K562 (cell line): Measurements from ENCODE around the gene GIMAP8. TPM values are rescaled to one million over a fixed set of nuclear protein-coding genes. Genes with fewer than 3 reads are reported as not detected.

Experiments
- CBX1 ChIP-seq: sonication (generic); IDR thresholded peaks from 2 replicates; pipeline ENCODE4 v1.6.1; 2016; ENCODE audit warnings: antibody characterized with exemption, low read depth, mild to moderate bottlenecking
- CEBPG ChIP-seq, 3 experiments: fragments of 200-800 bp in 1 of 3; sonication (Bioruptor generic) in 1 of 3; sonication (generic) in 1 of 3; formaldehyde crosslinking in 1 of 3; IDR thresholded peaks in 2 of 3; conservative IDR thresholded peaks in 1 of 3; 2 replicates each; pipeline versions ENCODE4 v1.6.1 to v1.8.0; 2016 to 2022; ENCODE audit warnings: missing compliant biosample characterization in 2 of 3, missing genetic modification characterization in 2 of 3, mild to moderate bottlenecking in 1 of 3, missing genetic modification reagents in 1 of 3
- ETS1 ChIP-seq: conservative IDR thresholded peaks from 2 replicates; pipeline ENCODE4 v1.6.1; 2011; ENCODE audit warnings: low read depth, mild to moderate bottlenecking, low read length; ENCODE audit not compliant: control insufficient read depth
- HDAC1 ChIP-seq, 2 experiments: fragments of 450-650 bp; IDR thresholded peaks; 2 replicates each; pipeline ENCODE4 v1.6.1; 2016 to 2017; ENCODE audit warnings: inconsistent platforms in 1 of 2, mild to moderate bottlenecking in 1 of 2, moderate library complexity in 1 of 2
- KLF13 ChIP-seq: fragments of 450-650 bp; IDR thresholded peaks from 2 replicates; pipeline ENCODE4 v1.6.1; 2016; ENCODE audit warnings: missing genetic modification characterization, low read depth, mild to moderate bottlenecking, missing compliant biosample characterization, moderate library complexity, borderline replicate concordance
- SETDB1 ChIP-seq: IDR thresholded peaks from one replicate; pipeline ENCODE4 v1.6.1; 2012; ENCODE audit warnings: low read length, control low read depth, inconsistent platforms
- THRB ChIP-seq: fragments of 450-650 bp; formaldehyde crosslinking; conservative IDR thresholded peaks from 2 replicates; pipeline ENCODE4 v1.4.0; 2022; ENCODE audit warnings: mild to moderate bottlenecking, missing genetic modification characterization
- VEZF1 ChIP-seq: fragments of 200-800 bp; sonication (Bioruptor generic); IDR thresholded peaks from 2 replicates; pipeline ENCODE4 v1.6.1; 2017; ENCODE audit warnings: missing genetic modification characterization, missing compliant biosample characterization
- ZBTB40 ChIP-seq, 2 experiments: fragments of 450-650 bp in 1 of 2; sonication (generic) in 1 of 2; formaldehyde crosslinking in 1 of 2; IDR thresholded peaks; 2 replicates each; pipeline versions ENCODE4 v1.7.1 to v1.9.0; 2016 to 2022; ENCODE audit warnings: inconsistent platforms in 1 of 2, mild to moderate bottlenecking in 1 of 2, missing genetic modification reagents in 1 of 2
- ZNF175 ChIP-seq: fragments of 200-800 bp; sonication (Bioruptor generic); IDR thresholded peaks from 2 replicates; pipeline ENCODE4 v1.6.1; 2016; ENCODE audit warnings: low read depth, mild to moderate bottlenecking, missing genetic modification characterization, missing compliant biosample characterization
- ZNF707 ChIP-seq: fragments of 250-450 bp; sonication (Bioruptor Pico); conservative IDR thresholded peaks from 2 replicates; pipeline ENCODE4 v1.8.0; 2022; ENCODE audit warnings: inconsistent platforms, mild to moderate bottlenecking, moderate library complexity
- polyA plus RNA-seq, 8 experiments: library from polyadenylated mRNA; depleted of rRNA in 4 of 8; stranded (reverse) in 5 of 8; unstranded in 3 of 8; fragments of >200 nt; fragmentation: Nextera tagmentation in 2 of 8; fragmentation: Illumina TruSeq in 1 of 8; extraction: Ambion mirVana in 2 of 8; extraction: Trizol in 1 of 8; gene quantifications; 2 replicates each; pipeline versions ENCODE4 v1.2.1 to v1.2.3, GENCODE V29; 2011 to 2014; ENCODE audit warnings: inconsistent platforms in 1 of 8, missing spikeins in 1 of 8
- total RNA-seq, 7 experiments: library from RNA; depleted of rRNA in 6 of 7; stranded (reverse); fragments of >200 nt in 6 of 7; fragmentation: Illumina TruSeq in 2 of 7; extraction: Trizol in 2 of 7; gene quantifications; 2 replicates each; pipeline versions ENCODE4 v1.2.1 to v1.2.3, GENCODE V29; 2011 to 2021; ENCODE audit warnings: low replicate concordance in 1 of 7

Gene GIMAP8
- total and polyA plus RNA-seq, 9 of the 15 experiments (the other 6 are each of a cell fraction or from before 2014, with no cell fraction given): not detected

GRCh38 chr7:150476819-150477631 is 26.6 kb downstream of the GIMAP8 start (continued):
- TF ChIP-seq ZBTB40 (IDR thresholded peaks at IDR 0.05): peak; percentile 50
- no peak for TF ChIP-seq ZBTB40 (CRISPR knock-in tag; IDR thresholded peaks at IDR 0.05)
- TF ChIP-seq KLF13 (tag): no peak
- no peak for TF ChIP-seq VEZF1 (CRISPR knock-in tag)
- no peak for TF ChIP-seq ZNF707 (CRISPR knock-in tag)
- peak; percentile 23; the same call in 1 of the 2 replicates for TF ChIP-seq CBX1
- TF ChIP-seq ETS1: no peak
- TF ChIP-seq THRB: 0 out of 2 replicates have a peak, but pooled peaks have one; percentile 39
- TF ChIP-seq ZNF175: no peak
- no peak for TF ChIP-seq HDAC1 (IDR thresholded peaks at IDR 0.05)
- no peak for TF ChIP-seq SETDB1
- TF ChIP-seq CEBPG (CRISPR knock-in tag; IDR thresholded peaks at IDR 0.05): no peak
- peak in 1 of 2 experiments; percentile 68; a peak in 2 of 4 replicates for TF ChIP-seq CEBPG (tag; conservative IDR thresholded peaks at IDR 0.05 in 1 of 2, IDR thresholded peaks at IDR 0.05 in 1 of 2)
